Measurements from ENCODE around the gene SORCS2. TPM values are rescaled to one million over a fixed set of nuclear protein-coding genes. Genes with fewer than 3 reads are reported as not detected.

The SORCS2 gene
- total RNA-seq, 1 donor from 2014 or later = 10.9 TPM

GRCh38 chr4:7526491-7526890 is 334.2 kb downstream of the SORCS2 start:
- Mint-ChIP-seq H3K9me3 (ENCODE audit: low read depth) (no peaks in the 10 kb centered on the region), H3K36me3 (ENCODE audit: low read depth) (peaks cover 1% of the 10 kb centered on the region), H3K27ac (ENCODE audit: unreplicated experiment) (no peak overlapping the region), H3K4me3 (ENCODE audit: unreplicated experiment) (no peak overlapping the region), H3K27me3 (ENCODE audit: low read depth) (peaks cover 43% of the 10 kb centered on the region), H3K4me1 (ENCODE audit: low read depth) (no peaks in the 10 kb centered on the region)
- no peak for TF ChIP-seq CTCF (IDR thresholded peaks at IDR 0.05)
- no peak for DNase-seq (ENCODE audit: low spot score)

- H3K9me3 Mint-ChIP-seq (ENCODE audit: low read depth) = no peaks in the 10 kb centered on the region
- no peak for TF ChIP-seq CTCF (IDR thresholded peaks at IDR 0.05)
- peaks cover 41% of the 10 kb centered on the region for H3K27me3 Mint-ChIP-seq (ENCODE audit: low read depth)
- DNase-seq (ENCODE audit: low spot score) = no peak
- H3K36me3 Mint-ChIP-seq (ENCODE audit: low read depth) = peaks cover 2% of the 10 kb centered on the region
- no peak overlapping the region for H3K27ac Mint-ChIP-seq (ENCODE audit: unreplicated experiment)
- no peak overlapping the region for H3K4me3 Mint-ChIP-seq (ENCODE audit: unreplicated experiment)
- H3K4me1 Mint-ChIP-seq (ENCODE audit: low read depth) = no peaks in the 10 kb centered on the region
Observed at GRCh38 chr4:7526929-7527535, 334.7 kb downstream of the SORCS2 start.

- Mint-ChIP-seq H3K4me3 (ENCODE audit: unreplicated experiment) (no peak overlapping the region), H3K36me3 (ENCODE audit: low read depth) (peaks cover 5% of the 10 kb centered on the region), H3K27me3 (ENCODE audit: low read depth) (peaks cover 29% of the 10 kb centered on the region), H3K4me1 (ENCODE audit: low read depth) (no peaks in the 10 kb centered on the region), H3K9me3 (ENCODE audit: low read depth) (peaks cover 2% of the 10 kb centered on the region), H3K27ac (ENCODE audit: unreplicated experiment) (no peak overlapping the region)
- TF ChIP-seq CTCF (IDR thresholded peaks at IDR 0.05) = no peak
- DNase-seq (ENCODE audit: low spot score) = no peak
Observed at GRCh38 chr4:7529368-7530080, 337.2 kb downstream of the SORCS2 start.

GRCh38 chr4:7530082-7530481 is 337.7 kb downstream of the SORCS2 start:
- peaks cover 23% of the 10 kb centered on the region for H3K27me3 Mint-ChIP-seq (ENCODE audit: low read depth)
- H3K4me1 Mint-ChIP-seq (ENCODE audit: low read depth) = no peaks in the 10 kb centered on the region
- H3K27ac Mint-ChIP-seq (ENCODE audit: unreplicated experiment) = no peak overlapping the region

More at GRCh38 chr4:7530082-7530481, 337.7 kb downstream of the SORCS2 start:
- H3K9me3 Mint-ChIP-seq (ENCODE audit: low read depth) = peaks cover 2% of the 10 kb centered on the region
- no peak for DNase-seq (ENCODE audit: low spot score)
- no peak overlapping the region for H3K4me3 Mint-ChIP-seq (ENCODE audit: unreplicated experiment)
- TF ChIP-seq CTCF (IDR thresholded peaks at IDR 0.05) = no peak
- H3K36me3 Mint-ChIP-seq (ENCODE audit: low read depth) = peaks cover 5% of the 10 kb centered on the region

All from chondrocyte (in vitro differentiated cells).